Fibroblast of lung (primary cell): ENCODE results near the gene EHMT1. TPM values are rescaled to one million over a fixed set of nuclear protein-coding genes. Genes with fewer than 3 reads are reported as not detected.

Source experiments
- DNase-seq, 2 donors: peaks; one replicate each; pipeline versions ENCODE4 v3.0.0 to v3.0.0-alpha.2; 2010; ENCODE audit warnings: low read depth in 2 of 2
- H2AFZ ChIP-seq: 2 replicates; pipeline ENCODE4 v1.5.1; 2012; ENCODE audit warnings: low read length, control low read depth, inconsistent platforms
- H3K27ac ChIP-seq: 2 replicates; pipeline ENCODE4 v1.5.1; 2011; ENCODE audit warnings: low read length, control low read depth; ENCODE audit not compliant: insufficient read depth
- H3K27me3 ChIP-seq: 2 replicates; pipeline ENCODE4 v1.5.1; 2011; ENCODE audit warnings: mild to moderate bottlenecking, low read length; ENCODE audit not compliant: control insufficient read depth, insufficient read depth
- H3K36me3 ChIP-seq: 2 replicates; pipeline ENCODE4 v1.5.1; 2011; ENCODE audit warnings: low read length; ENCODE audit not compliant: control insufficient read depth, insufficient read depth
- H3K4me1 ChIP-seq: 2 replicates; pipeline ENCODE4 v1.5.1; 2011; ENCODE audit warnings: low read length; ENCODE audit not compliant: control insufficient read depth, insufficient read depth; ENCODE audit errors: extremely low read depth
- H3K4me2 ChIP-seq: 2 replicates; pipeline ENCODE4 v1.5.1; 2011; ENCODE audit warnings: low read length, control low read depth; ENCODE audit not compliant: insufficient read depth; ENCODE audit errors: extremely low read depth
- H3K4me3 ChIP-seq, 4 experiments: fragments of 200-600 bp in 1 of 4; sonication (generic) in 1 of 4; replicated peaks in 1 of 4; 2 replicates each; pipeline ENCODE4 v1.5.1; 2011 to 2016; ENCODE audit warnings: low read length in 4 of 4, low read depth in 3 of 4, mild to moderate bottlenecking in 3 of 4, control low read depth in 2 of 4, inconsistent platforms in 1 of 4, mixed read lengths in 1 of 4; ENCODE audit not compliant: insufficient read depth in 1 of 4; ENCODE audit errors: control extremely low read depth in 1 of 4
- H3K79me2 ChIP-seq: 2 replicates; pipeline ENCODE4 v1.5.1; 2012; ENCODE audit warnings: mild to moderate bottlenecking, low read length, inconsistent platforms; ENCODE audit not compliant: control insufficient read depth, insufficient read depth
- H3K9ac ChIP-seq: 2 replicates; pipeline ENCODE4 v1.5.1; 2011; ENCODE audit warnings: mild to moderate bottlenecking, low read length, control low read depth; ENCODE audit not compliant: insufficient read depth
- H3K9me3 ChIP-seq: 2 replicates; pipeline ENCODE4 v1.5.1; 2012; ENCODE audit warnings: low read depth, low read length; ENCODE audit not compliant: control insufficient read depth, insufficient read depth
- H4K20me1 ChIP-seq: 2 replicates; pipeline ENCODE4 v1.5.1; 2011; ENCODE audit warnings: low read length; ENCODE audit not compliant: control insufficient read depth, insufficient read depth; ENCODE audit errors: extremely low read depth
- CTCF ChIP-seq, 2 donors: IDR thresholded peaks in 1 of 2; conservative IDR thresholded peaks in 1 of 2; 1 replicate in 1 of 2; 2 replicates in 1 of 2; pipeline ENCODE4 v1.5.1; 2011 to 2012; ENCODE audit warnings: low read length in 2 of 2, control low read depth in 1 of 2, inconsistent platforms in 1 of 2, low read depth in 1 of 2, mild to moderate bottlenecking in 1 of 2
- EZH2 ChIP-seq: IDR thresholded peaks from 2 replicates; pipeline ENCODE4 v1.5.1; 2012; ENCODE audit warnings: low read length, control low read depth, mild to moderate bottlenecking; ENCODE audit errors: missing control alignments
- polyA plus RNA-seq, 2 donors: library from polyadenylated mRNA; depleted of rRNA in 1 of 2; stranded (reverse) in 1 of 2; unstranded in 1 of 2; fragments of >200 nt; gene quantifications; 2 replicates each; pipeline ENCODE4 v1.2.1, GENCODE V29; 2011 to 2012; ENCODE audit warnings: missing spikeins in 1 of 2
- total RNA-seq: library from RNA; depleted of rRNA; stranded (reverse); fragments of >200 nt; gene quantifications from 2 replicates; pipeline ENCODE4 v1.2.1, GENCODE V29; 2014

EHMT1 gene
- total and polyA plus RNA-seq, 2 donors (not counting 1 experiment from before 2014, with no cell fraction given) = 22.4 to 48.6 TPM

- no peaks in the 10 kb centered on the region for H3K36me3 ChIP-seq
- DNase-seq = no peak
- no peaks in the 10 kb centered on the region for H3K27me3 ChIP-seq
- H3K9ac ChIP-seq = no peak overlapping the region
- no peaks in the 10 kb centered on the region for H3K79me2 ChIP-seq
- H3K4me1 ChIP-seq = no peaks in the 10 kb centered on the region
- no peak overlapping the region for H3K27ac ChIP-seq
- no peak overlapping the region for H3K4me2 ChIP-seq
- no peak overlapping the region for H3K4me3 ChIP-seq
- no peaks in the 10 kb centered on the region for H4K20me1 ChIP-seq
- no peak overlapping the region for H2AFZ ChIP-seq
- TF ChIP-seq EZH2 (no peak), CTCF (conservative IDR thresholded peaks at IDR 0.05 in 1 of 2, IDR thresholded peaks at IDR 0.05 in 1 of 2; ENCODE audit: low read depth in 1 of 2, low read length in 2 of 2) (no peak)
- H3K9me3 ChIP-seq = no peaks in the 10 kb centered on the region
Observed at GRCh38 chr9:137873408-137873807, 254.6 kb downstream of the EHMT1 start.

- Histone ChIP-seq H3K27me3 (no peaks in the 10 kb centered on the region), H3K4me1 (no peaks in the 10 kb centered on the region)
Observed at GRCh38 chr9:137873858-137874362, 255.1 kb downstream of the EHMT1 start.

GRCh38 chr9:137875354-137875753, 256.5 kb downstream of the EHMT1 start:
- H3K9ac ChIP-seq = no peak overlapping the region
- no peak overlapping the region for H3K4me2 ChIP-seq
- TF ChIP-seq EZH2 = no peak
- no peak for TF ChIP-seq CTCF (conservative IDR thresholded peaks at IDR 0.05 in 1 of 2, IDR thresholded peaks at IDR 0.05 in 1 of 2; ENCODE audit: low read depth in 1 of 2, low read length in 2 of 2)
- no peak overlapping the region for H3K27ac ChIP-seq
- H3K4me1 ChIP-seq = no peaks in the 10 kb centered on the region
- H2AFZ ChIP-seq = no peak overlapping the region
- H4K20me1 ChIP-seq = no peaks in the 10 kb centered on the region
- no peak for DNase-seq
- H3K27me3 ChIP-seq = no peaks in the 10 kb centered on the region
- H3K9me3 ChIP-seq = no peaks in the 10 kb centered on the region
- H3K36me3 ChIP-seq = no peaks in the 10 kb centered on the region
- no peak overlapping the region for H3K4me3 ChIP-seq
- H3K79me2 ChIP-seq = no peaks in the 10 kb centered on the region

More at GRCh38 chr9:137873858-137874362, 255.1 kb downstream of the EHMT1 start:
- Histone ChIP-seq H2AFZ (no peak overlapping the region), H3K27ac (no peak overlapping the region), H3K9me3 (no peaks in the 10 kb centered on the region), H3K79me2 (no peaks in the 10 kb centered on the region), H4K20me1 (no peaks in the 10 kb centered on the region), H3K9ac (no peak overlapping the region), H3K4me3 (no peak overlapping the region), H3K4me2 (no peak overlapping the region), H3K36me3 (no peaks in the 10 kb centered on the region)
- DNase-seq = no peak
- TF ChIP-seq CTCF (conservative IDR thresholded peaks at IDR 0.05 in 1 of 2, IDR thresholded peaks at IDR 0.05 in 1 of 2; ENCODE audit: low read depth in 1 of 2, low read length in 2 of 2) (no peak), EZH2 (no peak)
